Hippocampal formation (tissue), 2 donors: ENCODE results near the gene SCD.
"Not testable (repeated sequence)": the region's sequence is repeated elsewhere in the genome, so short reads cannot be mapped to it uniquely, and the experiment has no call there.

ENCODE experiments used
- DNase-seq, 2 donors: peaks; one replicate each; lab custom pipeline; 2025; lab: John Stamatoyannopoulos, UW

SCD gene

DNA sequence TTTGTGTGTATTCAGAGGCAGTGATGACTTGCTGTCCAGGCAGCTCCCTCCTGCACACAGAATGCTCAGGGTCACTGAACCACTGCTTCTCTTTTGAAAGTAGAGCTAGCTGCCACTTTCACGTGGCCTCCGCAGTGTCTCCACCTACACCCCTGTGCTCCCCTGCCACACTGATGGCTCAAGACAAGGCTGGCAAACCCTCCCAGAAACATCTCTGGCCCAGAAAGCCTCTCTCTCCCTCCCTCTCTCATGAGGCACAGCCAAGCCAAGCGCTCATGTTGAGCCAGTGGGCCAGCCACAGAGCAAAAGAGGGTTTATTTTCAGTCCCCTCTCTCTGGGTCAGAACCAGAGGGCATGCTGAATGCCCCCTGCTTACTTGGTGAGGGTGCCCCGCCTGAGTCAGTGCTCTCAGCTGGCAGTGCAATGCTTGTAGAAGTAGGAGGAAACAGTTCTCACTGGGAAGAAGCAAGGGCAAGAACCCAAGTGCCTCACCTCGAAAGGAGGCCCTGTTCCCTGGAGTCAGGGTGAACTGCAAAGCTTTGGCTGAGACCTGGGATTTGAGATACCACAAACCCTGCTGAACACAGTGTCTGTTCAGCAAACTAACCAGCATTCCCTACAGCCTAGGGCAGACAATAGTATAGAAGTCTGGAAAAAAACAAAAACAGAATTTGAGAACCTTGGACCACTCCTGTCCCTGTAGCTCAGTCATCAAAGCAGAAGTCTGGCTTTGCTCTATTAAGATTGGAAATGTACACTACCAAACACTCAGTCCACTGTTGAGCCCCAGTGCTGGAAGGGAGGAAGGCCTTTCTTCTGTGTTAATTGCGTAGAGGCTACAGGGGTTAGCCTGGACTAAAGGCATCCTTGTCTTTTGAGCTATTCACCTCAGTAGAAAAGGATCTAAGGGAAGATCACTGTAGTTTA is 15.8 kb downstream of the SCD start:
- peak in 1 of 2 donors; percentile 52 for DNase-seq

- no peak for DNase-seq
Observed at GRCh38 chr10:100364175-100364574, 17.1 kb downstream of the SCD start.

- DNase-seq = peak in 1 of 2 donors; percentile 46
Observed at GRCh38 chr10:100364735-100365391, 17.8 kb downstream of the SCD start.

- DNase-seq = no peak
Observed at GRCh38 chr10:100368721-100369120, 21.7 kb downstream of the SCD start.

GRCh38 chr10:100370714-100371481 is 23.9 kb downstream of the SCD start:
- peak; percentile 72 to 84 for DNase-seq

DNA sequence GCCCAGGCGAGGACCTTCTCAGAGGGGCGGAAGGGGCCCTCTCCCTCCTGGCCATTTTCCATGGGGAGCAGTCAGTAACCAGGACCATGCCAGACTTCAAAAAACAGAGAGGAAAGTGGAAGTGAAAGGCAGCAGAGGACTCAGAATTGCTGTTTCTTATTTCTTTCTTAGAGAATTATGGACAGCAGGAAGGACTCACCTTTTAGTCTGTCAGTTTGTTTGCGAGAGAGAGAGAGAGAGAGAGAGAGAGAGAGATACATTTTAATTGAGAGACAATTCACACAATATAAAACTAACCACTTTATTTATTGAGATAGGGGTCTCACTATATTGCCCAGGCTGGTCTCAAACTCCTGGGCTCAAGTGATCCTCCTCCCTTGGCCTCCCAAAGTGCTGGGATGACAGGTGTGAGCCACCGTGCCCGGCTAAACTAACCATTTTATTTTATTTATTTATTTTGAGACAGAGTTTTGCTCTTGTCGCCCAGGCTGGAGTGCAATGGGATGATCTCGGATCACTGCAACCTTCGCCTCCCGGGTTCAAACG is 24.5 kb downstream of the SCD start:
- DNase-seq = no peak

GRCh38 chr10:100372415-100373297 is 25.6 kb downstream of the SCD start:
- DNase-seq = no peak

- DNase-seq = peak; percentile 97 to 98
Observed at GRCh38 chr10:100373298-100374199, 26.5 kb downstream of the SCD start.

GRCh38 chr10:100374200-100374655 is 27.2 kb downstream of the SCD start:
- peak in 1 of 2 donors; percentile 55 for DNase-seq

GRCh38 chr10:100374677-100375353 is 27.8 kb downstream of the SCD start:
- DNase-seq = not testable (repeated sequence)

DNA sequence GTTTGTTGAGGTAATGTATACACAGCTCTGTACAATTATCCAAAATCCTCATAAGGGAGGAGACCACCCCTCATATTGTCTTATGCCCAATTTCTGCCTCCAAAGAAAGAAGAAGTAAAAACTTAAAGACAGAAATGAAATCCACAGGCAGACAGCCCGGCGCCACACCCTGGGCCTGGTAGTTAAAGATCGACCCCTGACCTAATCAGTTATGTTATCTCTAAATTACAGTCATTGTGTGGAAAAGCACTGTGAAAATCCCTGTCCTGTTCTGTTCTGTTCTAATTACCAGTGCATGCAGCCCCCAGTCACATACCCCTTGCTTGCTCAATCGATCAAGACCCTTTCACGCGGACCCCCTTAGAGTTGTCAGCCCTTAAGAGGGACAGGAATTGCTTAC is 29.6 kb downstream of the SCD start:
- DNase-seq = not testable (repeated sequence)

GRCh38 chr10:100377830-100378229 is 30.8 kb downstream of the SCD start:
- DNase-seq = no peak

- DNase-seq = no peak
Observed at GRCh38 chr10:100380400-100380799, 33.4 kb downstream of the SCD start.

DNA sequence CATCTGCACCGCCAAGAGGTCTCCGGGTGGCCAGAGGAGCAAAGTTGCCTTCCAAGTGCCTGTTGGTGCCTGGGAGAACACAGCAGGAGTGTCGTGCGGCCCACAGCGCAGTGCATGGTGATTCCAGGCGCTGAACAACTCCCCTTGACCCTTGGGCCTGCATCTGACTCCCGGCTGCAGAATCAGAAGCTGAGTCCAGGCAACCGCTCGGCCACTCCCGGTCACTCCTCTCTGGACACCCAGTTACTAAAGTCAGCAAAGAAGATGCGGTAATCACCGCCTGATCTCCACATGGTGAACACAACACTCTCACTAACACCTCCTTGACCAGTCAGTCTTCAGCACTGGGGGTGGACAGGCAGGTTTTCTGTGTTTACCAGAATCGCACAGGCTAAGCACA is 35.5 kb downstream of the SCD start:
- no peak for DNase-seq

- no peak for DNase-seq
Observed at GRCh38 chr10:100383251-100383650, 36.2 kb downstream of the SCD start.

DNA sequence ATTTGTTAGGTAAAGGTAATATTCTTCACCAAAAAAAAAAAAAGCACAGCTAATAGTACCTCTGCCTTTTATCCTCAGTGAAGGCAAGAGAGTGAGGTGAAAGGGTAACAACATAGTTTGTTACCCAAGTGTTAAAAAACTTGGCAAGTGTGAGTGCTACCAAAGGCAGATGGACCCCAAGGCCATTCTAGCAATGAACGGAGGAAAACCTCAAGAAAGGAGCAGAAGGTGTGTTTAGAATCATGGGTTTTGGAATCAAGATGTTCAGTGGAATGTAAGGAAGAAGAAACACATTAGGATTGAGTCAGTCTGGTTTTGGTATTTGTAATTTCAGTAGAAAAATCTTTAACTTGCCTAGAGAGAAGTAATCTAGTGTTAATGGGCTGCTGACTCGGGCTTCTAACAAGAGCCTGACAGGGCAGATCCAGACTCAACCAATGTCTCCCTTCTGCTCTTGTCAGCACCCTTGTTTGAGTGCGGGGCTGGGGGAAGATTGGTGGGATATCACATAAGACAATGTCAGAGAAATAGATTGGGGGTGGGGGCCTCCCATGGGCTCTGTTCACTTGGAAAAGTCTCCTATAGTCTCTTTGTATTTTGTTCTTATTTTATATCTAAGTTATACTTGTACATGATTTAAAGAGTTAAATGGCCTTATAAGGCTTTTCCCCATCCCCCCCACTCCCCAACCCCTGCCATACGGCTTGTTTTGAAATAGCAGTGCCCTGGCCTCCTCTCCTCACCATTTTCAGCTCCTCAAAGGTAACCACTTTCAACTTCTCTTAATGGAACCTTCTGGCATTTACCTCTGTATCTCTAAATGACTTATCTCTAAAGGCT is 44.4 kb downstream of the SCD start:
- no peak for DNase-seq

- no peak for DNase-seq
Observed at GRCh38 chr10:100392686-100393003, 45.6 kb downstream of the SCD start.

GRCh38 chr10:100395626-100396025 is 48.6 kb downstream of the SCD start:
- no peak for DNase-seq

GRCh38 chr10:100396605-100397004 is 49.6 kb downstream of the SCD start:
- DNase-seq = no peak
